SK-N-MC (cell line): Measurements from ENCODE around the gene OGFOD3.

Experiments used
- EZH2 ChIP-seq: fragments of 200-600 bp; sonication (generic); IDR thresholded peaks from one replicate; pipeline ENCODE4 v1.6.1; 2017; ENCODE audit warnings: antibody characterized with exemption
- POLR2AphosphoS5 ChIP-seq: IDR thresholded peaks from 2 replicates; pipeline ENCODE4 v1.6.1; 2012; ENCODE audit warnings: mild to moderate bottlenecking, low read depth, low read length, borderline replicate concordance

GRCh38 chr17:82382933-82383255 lies 35.5 kb downstream of the OGFOD3 start:
- TF ChIP-seq POLR2AphosphoS5 (no peak), EZH2 (no peak)
